ENCODE measurements around the gene NISCH.
"Not testable (repeated sequence)": the region's sequence is repeated elsewhere in the genome, so short reads cannot be mapped to it uniquely, and the experiment has no call there.

The NISCH gene

DNA sequence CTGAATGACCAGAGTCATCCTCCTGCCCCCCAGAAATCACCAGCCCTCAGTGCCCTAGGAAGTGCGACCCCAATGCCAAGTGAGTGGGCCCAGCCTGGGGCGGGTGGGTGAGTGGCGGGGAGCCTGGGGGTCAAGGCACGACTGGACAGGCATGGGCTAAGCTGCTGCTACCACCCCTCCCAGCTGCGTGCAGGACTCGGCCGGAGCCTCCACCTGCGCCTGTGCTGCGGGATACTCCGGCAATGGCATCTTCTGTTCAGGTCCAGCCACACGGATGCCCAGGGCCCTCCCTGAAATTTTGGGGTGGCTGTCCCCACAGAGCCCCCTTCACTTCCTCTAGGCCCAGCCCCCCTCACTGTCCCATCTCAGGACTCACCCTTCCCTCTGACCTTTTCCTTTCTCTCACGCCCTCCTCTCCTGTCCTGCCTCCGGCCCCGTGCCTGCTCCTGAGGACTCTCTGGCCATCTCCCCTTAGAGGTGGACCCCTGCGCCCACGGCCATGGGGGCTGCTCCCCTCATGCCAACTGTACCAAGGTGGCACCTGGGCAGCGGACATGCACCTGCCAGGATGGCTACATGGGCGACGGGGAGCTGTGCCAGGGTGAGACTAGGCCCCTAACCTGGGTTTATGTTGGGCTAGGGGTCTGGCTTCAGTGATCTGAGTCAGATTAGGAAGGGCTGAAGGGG lies 61.2 kb downstream of the NISCH start:
- DNase-seq: no peak

DNA sequence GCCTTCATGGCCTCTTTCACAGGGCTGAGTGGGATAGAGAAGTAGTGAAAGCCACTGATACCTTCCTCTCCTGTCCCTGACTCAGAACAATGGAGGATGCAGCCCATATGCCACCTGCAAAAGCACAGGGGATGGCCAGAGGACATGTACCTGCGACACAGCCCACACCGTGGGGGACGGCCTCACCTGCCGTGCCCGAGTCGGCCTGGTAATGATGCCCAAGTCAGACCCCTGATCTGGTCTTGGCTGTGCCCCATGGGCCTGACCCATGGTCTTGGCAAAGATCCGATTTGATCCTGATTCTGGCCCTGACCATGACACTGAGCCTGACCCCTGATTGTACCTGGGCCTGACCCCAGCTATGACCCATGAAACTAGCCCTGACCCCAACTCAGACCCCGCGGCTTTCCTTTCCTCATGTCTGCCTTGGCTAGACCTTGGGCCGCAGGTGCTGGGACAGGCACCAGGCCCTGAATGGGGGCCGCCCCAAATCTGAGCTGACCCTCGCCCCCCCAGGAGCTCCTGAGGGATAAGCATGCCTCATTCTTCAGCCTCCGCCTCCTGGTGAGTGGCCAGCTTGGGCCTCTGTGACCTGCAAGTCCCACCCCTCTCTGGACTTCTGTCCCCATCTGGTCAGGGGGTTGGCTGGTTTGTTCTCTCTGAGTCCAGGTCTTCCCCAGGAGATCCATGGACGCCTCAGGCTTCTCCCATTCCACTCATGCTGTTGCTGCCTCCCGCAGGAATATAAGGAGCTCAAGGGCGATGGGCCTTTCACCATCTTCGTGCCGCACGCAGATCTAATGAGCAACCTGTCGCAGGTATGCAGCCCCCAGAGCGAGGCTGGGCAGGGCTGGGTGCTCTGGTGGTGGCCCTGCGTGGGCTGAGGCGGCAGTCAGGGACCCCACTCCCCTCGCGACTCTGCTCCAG lies 62.7 kb downstream of the NISCH start:
- no peak for DNase-seq

DNA sequence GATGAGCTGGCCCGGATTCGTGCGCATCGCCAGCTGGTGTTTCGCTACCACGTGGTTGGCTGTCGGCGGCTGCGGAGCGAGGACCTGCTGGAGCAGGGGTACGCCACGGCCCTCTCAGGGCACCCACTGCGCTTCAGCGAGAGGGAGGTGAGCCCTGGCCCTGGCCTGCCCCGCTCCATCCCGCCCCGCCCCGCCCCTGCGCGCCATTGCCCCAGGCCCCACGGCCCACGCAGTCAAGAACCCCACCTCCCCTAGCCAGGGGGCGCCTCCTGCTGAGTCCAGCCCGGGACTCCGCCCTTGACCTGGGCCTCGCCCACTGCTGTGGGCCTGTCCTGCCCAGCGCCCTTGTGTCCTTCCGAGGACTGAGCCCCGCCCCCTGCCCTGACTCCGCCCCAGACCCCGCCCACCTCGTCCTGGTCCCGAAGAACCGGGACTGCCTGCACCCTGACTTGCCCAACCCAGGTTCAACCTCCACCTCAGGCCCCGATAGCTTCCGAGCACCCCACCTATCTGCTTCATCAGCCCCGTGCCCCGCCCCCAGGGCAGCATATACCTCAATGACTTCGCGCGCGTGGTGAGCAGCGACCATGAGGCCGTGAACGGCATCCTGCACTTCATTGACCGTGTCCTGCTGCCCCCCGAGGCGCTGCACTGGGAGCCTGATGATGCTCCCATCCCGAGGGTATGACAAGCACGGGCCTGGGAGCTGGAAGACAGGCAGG lies 63.5 kb downstream of the NISCH start:
- no peak for DNase-seq

DNA sequence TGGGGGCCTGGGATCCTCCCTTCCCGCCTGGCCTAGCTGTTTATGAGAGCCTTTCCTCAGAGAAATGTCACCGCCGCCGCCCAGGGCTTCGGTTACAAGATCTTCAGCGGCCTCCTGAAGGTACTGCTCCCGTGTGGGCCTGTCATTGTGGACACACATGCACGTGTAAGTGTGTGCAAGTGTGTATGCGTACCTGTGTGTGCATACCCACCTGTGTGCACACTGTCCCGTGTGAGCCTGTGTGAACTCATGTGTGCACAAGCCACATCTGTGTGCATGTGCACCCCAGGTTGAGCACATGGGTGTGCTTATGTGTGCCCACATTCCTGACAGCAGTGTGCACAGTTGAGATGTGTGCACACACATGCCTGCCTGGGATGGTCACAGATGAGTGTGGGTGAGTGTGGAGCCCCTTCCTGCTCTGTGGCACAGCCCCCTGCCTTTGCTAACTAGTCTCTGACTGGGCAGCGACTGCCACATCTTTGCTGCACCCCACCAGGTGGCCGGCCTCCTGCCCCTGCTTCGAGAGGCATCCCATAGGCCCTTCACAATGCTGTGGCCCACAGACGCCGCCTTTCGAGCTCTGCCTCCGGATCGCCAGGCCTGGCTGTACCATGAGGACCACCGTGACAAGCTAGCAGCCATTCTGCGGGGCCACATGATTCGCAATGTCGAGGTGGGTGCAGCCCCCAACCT lies 64.2 kb downstream of the NISCH start:
- no peak for DNase-seq

DNA sequence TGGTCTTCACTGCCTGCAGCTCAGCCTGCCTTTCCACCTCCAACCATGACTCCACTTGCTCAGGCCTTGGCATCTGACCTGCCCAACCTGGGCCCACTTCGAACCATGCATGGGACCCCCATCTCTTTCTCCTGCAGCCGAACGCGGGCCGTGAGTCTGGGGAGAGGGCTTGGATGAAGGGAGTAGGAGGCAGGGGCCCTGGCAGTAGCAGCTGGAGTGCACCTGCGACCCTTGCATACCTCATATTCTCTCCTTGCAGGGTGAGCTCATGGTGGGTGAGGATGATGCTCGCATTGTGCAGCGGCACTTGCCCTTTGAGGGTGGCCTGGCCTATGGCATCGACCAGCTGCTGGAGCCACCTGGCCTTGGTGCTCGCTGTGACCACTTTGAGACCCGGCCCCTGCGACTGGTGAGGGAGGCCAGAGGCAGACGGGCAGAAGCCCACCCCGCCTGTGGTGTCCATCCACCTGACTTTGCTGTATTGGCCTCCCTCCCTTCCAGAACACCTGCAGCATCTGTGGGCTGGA lies 64.8 kb downstream of the NISCH start:
- no peak for DNase-seq

DNA sequence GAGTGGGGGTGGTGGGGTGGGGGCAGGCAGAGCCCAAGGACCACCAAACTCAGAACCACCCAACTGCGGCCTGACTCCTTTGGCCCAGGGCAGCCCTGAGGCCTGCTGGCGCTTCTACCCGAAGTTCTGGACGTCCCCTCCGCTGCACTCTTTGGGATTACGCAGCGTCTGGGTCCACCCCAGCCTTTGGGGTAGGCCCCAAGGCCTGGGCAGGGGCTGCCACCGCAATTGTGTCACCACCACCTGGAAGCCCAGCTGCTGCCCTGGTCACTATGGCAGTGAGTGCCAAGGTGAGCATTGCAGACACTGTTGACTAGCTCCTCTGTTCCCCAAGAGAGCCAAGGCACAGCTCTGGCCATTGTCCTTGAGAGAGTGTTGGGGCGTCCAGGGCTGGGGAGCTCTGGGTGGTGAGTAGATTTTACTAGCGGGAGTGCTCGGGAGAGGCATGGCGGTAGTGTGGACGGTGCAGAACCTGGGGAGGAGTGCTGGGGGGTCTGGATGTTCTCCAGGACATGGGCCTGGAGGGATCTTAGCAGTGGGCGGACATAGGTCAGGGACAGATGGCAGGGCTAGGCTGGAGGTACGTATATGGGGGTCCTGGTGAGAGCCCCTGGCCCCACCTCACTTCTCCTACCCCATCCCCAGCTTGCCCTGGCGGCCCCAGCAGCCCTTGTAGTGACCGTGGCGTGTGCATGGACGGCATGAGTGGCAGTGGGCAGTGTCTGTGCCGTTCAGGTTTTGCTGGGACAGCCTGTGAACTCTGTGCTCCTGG lies 65.5 kb downstream of the NISCH start:
- DNase-seq: no peak

DNA sequence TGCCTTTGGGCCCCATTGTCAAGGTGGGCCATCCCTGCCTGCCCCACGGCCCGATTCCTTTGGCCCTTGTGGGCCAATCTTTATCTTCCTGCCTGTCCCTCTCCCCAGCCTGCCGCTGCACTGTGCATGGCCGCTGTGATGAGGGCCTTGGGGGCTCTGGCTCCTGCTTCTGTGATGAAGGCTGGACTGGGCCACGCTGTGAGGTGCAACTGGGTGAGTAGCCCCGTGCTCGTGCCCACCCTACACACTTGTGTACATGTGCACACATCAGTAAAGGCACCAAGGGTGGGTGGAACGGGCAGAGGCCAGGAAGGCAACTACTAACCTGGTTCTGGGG lies 66.1 kb downstream of the NISCH start:
- DNase-seq: no peak

DNA sequence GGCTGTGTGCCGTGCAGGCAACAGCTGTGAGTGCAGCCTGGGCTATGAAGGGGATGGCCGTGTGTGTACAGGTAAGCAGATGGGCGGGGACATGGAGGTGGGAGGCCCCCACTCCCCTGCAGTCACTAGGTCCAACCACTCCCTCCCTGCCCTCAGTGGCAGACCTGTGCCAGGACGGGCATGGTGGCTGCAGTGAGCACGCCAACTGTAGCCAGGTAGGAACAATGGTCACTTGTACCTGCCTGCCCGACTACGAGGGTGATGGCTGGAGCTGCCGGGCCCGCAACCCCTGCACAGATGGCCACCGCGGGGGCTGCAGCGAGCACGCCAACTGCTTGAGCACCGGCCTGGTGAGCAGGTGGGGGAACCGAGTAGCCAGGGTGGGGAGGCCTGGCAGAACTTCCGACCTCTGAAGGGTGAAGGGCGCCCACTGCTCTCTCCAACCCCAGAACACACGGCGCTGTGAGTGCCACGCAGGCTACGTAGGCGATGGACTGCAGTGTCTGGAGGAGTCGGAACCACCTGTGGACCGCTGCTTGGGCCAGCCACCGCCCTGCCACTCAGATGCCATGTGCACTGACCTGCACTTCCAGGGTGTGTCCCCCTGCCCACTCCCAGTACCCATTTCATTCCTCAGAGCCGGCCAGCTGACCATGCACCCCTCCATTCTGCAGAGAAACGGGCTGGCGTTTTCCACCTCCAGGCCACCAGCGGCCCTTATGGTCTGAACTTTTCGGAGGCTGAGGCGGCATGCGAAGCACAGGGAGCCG lies 66.7 kb downstream of the NISCH start:
- DNase-seq: no peak

DNA sequence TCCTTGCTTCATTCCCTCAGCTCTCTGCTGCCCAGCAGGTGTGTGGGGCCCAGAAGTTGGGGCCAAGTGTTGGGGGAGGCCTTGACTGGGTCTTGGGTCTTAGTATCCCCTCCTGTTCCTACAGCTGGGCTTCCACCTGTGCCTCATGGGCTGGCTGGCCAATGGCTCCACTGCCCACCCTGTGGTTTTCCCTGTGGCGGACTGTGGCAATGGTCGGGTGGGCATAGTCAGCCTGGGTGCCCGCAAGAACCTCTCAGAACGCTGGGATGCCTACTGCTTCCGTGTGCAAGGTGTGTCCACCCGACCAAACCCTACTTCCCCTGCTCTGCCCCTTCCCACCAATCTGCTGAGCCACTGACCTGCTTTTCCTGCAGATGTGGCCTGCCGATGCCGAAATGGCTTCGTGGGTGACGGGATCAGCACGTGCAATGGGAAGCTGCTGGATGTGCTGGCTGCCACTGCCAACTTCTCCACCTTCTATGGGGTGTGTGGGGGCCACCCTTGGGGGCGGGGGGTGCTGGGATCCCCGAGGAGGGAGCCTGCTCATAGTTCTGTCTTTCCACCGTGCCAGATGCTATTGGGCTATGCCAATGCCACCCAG lies 67.3 kb downstream of the NISCH start:
- DNase-seq: no peak

DNA sequence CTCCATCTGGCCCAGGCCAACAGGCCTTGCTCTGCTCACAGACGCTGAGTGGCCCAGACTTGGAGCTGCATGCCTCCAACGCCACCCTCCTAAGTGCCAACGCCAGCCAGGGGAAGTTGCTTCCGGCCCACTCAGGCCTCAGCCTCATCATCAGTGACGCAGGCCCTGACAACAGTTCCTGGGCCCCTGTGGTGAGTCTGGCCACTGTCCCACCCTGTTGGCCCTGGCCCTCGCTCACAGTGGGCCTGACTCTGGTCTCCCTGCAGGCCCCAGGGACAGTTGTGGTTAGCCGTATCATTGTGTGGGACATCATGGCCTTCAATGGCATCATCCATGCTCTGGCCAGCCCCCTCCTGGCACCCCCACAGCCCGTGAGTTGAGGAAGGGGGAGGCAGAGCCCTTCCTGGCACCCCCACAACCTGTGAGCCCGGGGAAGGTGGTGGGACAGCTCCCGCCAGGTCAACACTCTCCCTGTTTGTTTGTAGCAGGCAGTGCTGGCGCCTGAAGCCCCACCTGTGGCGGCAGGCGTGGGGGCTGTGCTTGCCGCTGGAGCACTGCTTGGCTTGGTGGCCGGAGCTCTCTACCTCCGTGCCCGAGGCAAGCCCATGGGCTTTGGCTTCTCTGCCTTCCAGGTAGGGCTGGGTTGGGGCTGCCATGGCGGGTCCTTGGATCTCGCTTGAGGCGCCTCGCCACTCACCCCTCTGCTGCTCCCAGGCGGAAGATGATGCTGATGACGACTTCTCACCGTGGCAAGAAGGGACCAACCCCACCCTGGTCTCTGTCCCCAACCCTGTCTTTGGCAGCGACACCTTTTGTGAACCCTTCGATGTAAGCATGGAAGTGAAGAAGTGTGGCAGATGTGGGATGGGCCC lies 68.2 kb downstream of the NISCH start:
- DNase-seq: no peak

DNA sequence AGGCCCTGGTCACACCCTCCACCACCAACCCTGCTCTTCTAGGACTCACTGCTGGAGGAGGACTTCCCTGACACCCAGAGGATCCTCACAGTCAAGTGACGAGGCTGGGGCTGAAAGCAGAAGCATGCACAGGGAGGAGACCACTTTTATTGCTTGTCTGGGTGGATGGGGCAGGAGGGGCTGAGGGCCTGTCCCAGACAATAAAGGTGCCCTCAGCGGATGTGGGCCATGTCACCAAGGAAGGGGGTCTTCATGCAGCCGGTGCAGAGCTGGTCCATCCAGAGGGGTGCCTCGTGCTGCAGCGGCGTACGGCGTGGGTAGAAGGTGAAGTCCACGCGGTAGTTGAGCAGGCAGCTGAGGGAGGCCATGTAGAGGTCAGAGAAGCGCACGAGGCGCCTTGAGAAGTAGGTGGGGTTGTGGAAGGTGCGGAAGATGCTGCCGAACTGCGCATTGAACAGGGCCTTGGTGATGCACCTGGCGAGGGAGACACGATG lies 68.9 kb downstream of the NISCH start:
- no peak for DNase-seq

DNA sequence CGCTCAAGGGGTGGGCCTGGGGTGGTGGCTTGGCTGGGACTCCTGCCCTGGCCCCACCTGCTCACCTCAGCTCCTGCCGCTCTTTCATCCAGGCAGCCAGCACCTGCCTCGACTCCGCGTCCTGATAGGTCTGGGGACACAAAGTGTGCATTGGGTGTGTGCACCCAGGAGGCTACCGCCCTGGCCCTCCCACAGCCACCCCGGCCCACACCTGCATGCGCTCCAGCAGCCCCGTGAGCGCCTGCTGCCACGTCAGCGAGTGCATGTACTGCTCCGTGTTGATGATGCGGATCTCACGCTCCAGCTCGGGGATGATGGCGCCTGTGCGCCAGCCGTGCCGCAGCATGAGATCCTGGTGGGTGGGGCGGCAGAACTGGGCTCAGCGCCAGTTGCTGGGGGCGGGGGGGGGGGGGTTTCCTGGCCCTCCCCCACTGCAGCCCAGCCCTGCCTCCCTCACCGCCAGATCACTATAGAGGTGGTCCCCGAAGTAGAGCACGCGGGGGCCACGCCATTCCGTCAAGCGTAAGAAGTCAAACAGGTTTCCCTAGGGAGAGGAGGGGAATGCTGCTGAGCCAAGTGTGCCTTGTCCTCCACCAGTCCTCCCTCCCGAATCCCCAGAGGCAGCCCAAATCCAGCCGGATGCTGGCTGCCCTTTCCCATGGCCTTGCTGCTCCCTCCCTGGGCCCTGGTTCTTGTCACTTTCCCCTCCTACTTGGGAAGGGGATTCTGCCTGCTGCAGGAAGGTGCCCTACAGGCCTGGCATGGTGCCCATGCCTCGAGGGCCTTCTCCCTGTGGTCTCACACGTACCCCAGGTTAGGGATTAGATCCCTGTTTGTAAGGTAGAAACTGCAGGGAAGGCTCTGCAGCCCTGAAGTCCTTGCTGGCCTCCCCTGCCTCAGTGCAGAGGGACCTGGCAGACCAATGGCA lies 69.6 kb downstream of the NISCH start:
- DNase-seq: no peak

DNA sequence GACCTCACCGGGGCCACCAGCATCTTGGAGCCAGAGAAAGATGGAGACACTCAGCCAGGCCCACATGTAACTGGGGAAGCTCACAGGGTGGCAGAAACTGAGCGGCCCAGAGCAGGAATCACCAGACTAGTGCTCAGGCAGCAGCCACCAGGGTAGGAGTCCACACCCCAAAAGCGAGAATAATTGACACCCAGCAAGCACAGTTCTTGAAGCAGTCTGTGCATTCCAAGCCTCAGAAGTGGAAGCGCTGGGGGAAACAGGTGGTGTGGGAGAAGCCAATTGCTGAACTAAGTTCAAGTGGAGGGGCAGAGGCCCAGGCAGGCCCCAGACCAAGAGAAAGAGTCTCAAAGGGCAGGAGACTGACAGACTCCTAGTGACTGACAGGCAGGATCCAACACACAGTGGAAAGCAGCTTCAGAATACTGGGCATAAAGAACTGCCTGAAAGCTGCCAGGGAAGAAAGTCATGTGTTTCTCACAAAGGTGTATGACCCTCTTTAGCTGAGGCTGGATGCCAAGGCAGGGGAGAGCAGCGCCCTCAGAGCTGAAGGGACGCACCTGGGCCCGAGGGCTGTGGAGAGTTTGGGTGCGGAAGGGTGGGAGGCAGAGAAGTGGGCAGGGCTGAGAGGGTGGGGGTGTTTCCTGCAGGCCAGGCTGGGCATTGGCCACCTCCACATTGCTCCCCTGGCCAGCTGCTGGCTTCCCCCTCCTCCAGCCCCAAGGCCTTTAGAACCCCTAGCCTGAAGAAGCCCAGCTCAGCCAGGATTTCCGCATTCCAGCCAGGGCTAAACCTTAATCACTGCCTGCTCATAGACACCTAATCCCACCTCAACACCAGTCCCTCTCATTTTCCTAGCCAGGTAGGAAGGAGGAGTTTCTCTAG lies 70.5 kb downstream of the NISCH start:
- no peak for DNase-seq

DNA sequence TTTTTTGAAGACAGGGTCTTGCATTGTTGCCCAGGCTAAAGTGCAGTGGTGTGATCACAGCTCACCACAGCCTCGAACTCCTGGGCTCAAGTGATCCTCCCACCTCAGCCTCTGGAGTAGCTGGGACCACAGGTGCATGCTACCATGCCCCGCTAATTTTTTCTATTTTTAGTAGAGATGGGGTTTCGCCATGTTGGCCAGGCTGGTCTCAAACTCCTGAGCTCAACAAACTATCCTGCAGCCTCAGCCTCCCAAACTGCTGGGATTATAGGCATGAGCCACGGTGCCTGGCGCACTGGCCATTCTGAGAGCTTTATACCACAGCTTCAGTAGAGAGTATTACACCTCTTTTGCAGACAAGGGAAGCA lies 71.3 kb downstream of the NISCH start:
- not testable (repeated sequence) for DNase-seq

DNA sequence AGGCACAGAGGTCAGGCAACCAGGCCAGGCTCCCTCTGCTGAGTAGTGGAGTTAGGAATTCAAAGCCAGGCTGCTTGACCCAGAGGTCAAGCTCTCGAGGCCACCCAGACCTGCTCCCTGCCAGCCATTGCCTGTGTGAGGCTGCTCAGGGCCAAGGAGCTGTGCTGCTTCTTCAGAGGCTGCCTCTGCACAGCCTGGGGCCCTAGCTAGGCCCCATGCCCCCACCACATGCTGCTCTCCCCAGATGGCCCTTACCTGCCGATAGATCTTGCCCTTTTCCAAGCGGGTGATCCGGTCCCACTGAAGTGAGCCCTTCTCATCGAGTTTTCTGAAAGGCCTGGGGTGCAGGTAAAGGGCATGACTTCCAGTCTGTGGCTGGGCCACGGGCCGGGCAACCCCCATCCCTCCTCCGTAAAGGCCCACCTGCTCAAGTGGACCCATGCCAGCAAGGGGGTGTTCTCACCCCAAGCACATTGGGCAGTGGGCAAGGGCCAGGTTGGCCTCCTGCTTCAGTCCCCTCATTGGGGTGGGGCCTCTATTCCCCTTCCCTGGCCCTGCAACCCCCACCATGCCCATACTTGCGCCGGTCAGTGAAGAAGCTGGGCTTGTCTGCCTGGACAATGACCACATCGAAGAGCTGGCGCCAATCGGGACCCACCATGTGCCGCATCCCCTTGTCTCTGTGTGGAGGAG lies 71.8 kb downstream of the NISCH start:
- DNase-seq: no peak

DNA sequence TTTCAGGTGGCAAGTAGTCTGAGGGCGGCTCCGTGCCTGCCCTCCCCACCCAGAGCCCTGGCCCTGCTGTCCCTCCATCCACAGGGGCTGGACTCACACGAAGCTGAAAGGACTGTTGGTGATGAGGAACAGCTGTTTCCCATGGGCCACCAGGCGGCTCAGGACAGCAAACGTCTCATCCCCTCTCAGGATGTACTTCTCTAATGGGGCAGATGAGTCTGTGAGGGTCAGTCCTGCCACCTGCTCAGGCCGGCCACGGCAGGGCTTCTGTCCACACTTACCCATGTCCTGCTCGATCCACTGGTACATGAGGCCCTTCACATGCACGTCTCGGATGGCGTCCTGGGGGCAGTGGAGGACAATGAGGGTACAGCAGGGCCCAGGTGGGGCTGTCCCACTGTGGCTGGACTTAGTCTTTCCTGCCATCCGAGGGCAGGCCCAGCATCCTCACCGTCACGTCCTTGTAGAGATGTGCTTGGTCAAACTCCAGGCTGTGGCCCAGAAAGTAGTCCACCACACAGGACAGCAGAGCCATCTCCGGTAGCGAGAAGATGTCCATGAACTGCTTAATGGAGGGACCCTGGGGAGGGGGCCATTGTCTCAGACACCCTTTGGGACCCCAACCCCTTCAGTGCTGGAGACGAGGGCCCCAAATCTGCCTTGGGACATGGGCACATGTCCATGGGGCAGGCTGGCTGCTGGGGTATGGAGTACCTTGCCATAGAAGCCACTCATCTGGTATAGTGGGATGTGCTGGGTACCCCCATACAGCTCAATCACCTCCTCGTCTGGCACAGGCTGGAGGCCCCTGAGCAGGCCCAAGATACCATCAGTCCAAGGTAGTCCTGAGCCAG lies 72.6 kb downstream of the NISCH start:
- no peak for DNase-seq
